NT2/D1 (cell line): ENCODE results near the gene PRKN.
A peak's percentile ranks its signal among the peaks of the same experiment; 100 is the strongest.

Experiments
- DNase-seq: peaks from one replicate; pipeline ENCODE4 v3.0.0-alpha.2; 2011; ENCODE audit warnings: low read depth, low spot score
- H3K27me3 ChIP-seq: 2 replicates; pipeline ENCODE4 v1.6.0; 2011; ENCODE audit warnings: mild to moderate bottlenecking; ENCODE audit not compliant: insufficient read length, insufficient read depth
- H3K36me3 ChIP-seq: 2 replicates; pipeline ENCODE4 v1.6.1; 2011; ENCODE audit warnings: mild to moderate bottlenecking, low read length, mixed read lengths; ENCODE audit not compliant: insufficient read depth, insufficient read length
- H3K4me1 ChIP-seq: 2 replicates; pipeline ENCODE4 v1.5.1; 2011; ENCODE audit not compliant: insufficient read depth, insufficient read length
- H3K4me3 ChIP-seq: 2 replicates; pipeline ENCODE4 v1.5.1; 2011; ENCODE audit warnings: low read depth; ENCODE audit not compliant: insufficient read length
- H3K9ac ChIP-seq: 2 replicates; pipeline ENCODE4 v1.6.0; 2011; ENCODE audit warnings: low read depth; ENCODE audit not compliant: insufficient read length
- H3K9me3 ChIP-seq: 2 replicates; pipeline ENCODE4 v1.5.1; 2011; ENCODE audit warnings: mild to moderate bottlenecking, low read length; ENCODE audit not compliant: insufficient read depth
- SUZ12 ChIP-seq: IDR thresholded peaks from 2 replicates; pipeline ENCODE4 v1.6.1; 2011; ENCODE audit not compliant: insufficient read length, insufficient read depth; ENCODE audit errors: extremely low read depth
- YY1 ChIP-seq: IDR thresholded peaks from 2 replicates; pipeline ENCODE4 v1.6.1; 2011; ENCODE audit not compliant: insufficient read length, insufficient read depth
- ZNF274 ChIP-seq: IDR thresholded peaks from 2 replicates; pipeline ENCODE4 v1.6.1; 2011; ENCODE audit warnings: mild to moderate bottlenecking, low read depth, low read length

The PRKN gene

DNA sequence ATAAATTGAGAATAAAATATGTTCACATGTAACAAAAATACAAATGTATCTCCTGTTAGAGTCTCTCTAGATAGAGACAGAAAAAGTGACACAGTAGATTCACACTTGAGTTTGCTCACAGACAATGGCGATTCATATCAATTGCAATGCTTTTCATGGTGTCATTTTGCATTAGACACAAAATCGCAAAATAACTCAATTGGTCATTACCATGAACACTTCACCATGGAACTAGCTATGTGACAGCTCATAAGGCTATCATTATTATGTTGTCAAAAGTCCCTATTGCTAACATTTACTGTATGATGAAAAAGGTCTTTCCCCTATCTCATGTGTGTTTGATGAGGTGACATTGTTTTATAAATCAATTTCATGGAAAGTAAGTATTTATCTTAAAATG is 1204.2 kb downstream of the PRKN start:
- no peak overlapping the region for H3K9ac ChIP-seq
- H3K27me3 ChIP-seq, result no peaks in the 10 kb centered on the region
- TF ChIP-seq SUZ12, result no peak

DNA sequence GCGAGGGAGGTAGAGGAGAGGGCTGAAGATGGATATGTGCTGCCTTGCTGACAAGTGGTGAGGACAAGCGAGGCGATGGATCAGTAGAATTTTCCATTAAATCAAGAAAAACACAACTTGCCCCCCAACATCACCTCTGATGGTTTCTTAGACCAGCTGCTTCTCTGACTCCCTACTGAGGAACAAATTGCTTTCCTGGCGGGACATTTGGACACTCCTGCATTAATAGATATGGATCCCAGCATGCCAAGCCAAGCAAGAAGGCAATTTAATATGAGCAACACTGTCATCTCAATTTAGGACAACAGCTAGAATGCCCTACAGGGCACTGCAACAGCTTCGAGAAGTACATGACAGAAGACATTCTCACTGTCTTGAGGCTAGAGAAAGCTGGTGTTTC is 1205.3 kb downstream of the PRKN start:
- Histone ChIP-seq H3K4me3 (no peak overlapping the region), H3K9ac (no peak overlapping the region), H3K4me1 (no peaks in the 10 kb centered on the region), H3K27me3 (no peaks in the 10 kb centered on the region), H3K36me3 (no peaks in the 10 kb centered on the region), H3K9me3 (no peaks in the 10 kb centered on the region)
- DNase-seq, result no peak
- no peak for TF ChIP-seq YY1
- TF ChIP-seq SUZ12, result no peak
- no peak for TF ChIP-seq ZNF274

More for the DNA sequence above, 1204.2 kb downstream of the PRKN start:
- Histone ChIP-seq H3K36me3 (no peaks in the 10 kb centered on the region), H3K4me3 (no peak overlapping the region), H3K9me3 (no peaks in the 10 kb centered on the region), H3K4me1 (no peaks in the 10 kb centered on the region)
- no peak for DNase-seq

DNA sequence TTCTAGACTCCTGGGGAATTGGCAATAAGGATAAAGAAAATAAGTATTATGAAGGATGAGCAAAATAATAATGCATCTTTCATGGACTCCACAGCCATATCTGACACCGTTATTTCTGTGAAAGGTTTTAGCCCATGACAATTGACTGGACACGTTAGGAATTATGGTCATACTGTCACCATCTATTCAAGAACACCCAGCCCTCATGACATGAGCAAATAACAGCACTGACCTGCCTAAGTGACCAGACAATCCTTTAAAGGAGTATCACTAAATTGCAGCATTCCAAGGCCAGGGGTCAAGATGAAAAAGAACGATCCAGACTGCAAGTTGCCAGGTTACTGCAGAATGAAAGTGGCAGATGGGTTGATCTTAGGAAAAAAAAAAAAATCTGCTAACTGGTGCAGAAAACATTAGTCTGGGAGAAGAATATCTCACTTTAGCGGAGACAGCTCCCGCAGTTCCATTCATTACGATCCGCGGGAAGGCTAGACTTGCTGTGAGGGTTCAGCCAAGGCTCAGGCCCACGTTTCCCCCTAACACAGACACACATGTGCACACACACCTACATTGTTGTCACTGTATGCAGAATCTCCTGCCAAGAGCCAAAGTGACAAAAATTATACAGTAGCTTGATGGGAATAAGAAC is 1216.0 kb downstream of the PRKN start:
- no peaks in the 10 kb centered on the region for H3K36me3 ChIP-seq
- no peak for TF ChIP-seq ZNF274
- TF ChIP-seq SUZ12, result no peak
- TF ChIP-seq YY1, result no peak
- H3K4me1 ChIP-seq, result no peaks in the 10 kb centered on the region
- no peak overlapping the region for H3K4me3 ChIP-seq
- no peaks in the 10 kb centered on the region for H3K9me3 ChIP-seq
- DNase-seq, result no peak
- H3K27me3 ChIP-seq, result no peaks in the 10 kb centered on the region
- H3K9ac ChIP-seq, result no peak overlapping the region

DNA sequence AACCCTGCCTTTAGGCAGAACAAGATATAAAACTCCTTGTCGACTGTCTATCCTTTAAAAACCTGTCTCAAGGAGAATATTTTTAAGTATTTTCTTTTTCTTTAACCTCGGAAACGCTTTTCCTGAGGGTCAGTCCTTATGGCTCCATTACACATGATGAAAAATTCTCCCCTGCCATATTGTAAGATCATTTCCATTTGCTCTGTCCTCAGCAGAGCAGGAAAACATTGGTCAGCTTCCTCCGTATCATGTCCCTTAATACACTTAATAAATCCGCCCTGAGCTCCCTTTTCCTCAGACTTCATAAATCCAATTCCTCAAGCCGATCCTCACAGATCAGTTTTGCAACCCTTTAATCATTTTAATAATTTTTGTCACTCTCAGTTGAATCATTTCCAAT is 1219.2 kb downstream of the PRKN start:
- Histone ChIP-seq H3K36me3 (no peaks in the 10 kb centered on the region), H3K4me3 (no peak overlapping the region), H3K27me3 (no peaks in the 10 kb centered on the region), H3K9me3 (no peaks in the 10 kb centered on the region), H3K4me1 (no peaks in the 10 kb centered on the region), H3K9ac (no peak overlapping the region)
- no peak for TF ChIP-seq ZNF274
- DNase-seq, result no peak

- Histone ChIP-seq H3K36me3 (no peaks in the 10 kb centered on the region), H3K4me3 (no peak overlapping the region), H3K9ac (no peak overlapping the region), H3K9me3 (no peaks in the 10 kb centered on the region), H3K4me1 (no peaks in the 10 kb centered on the region), H3K27me3 (no peaks in the 10 kb centered on the region)
- TF ChIP-seq ZNF274 (no peak), YY1 (no peak), SUZ12 (no peak)
- no peak for DNase-seq
Measured at GRCh38 chr6:161507375-161507774, 1220.2 kb downstream of the PRKN start.

DNA sequence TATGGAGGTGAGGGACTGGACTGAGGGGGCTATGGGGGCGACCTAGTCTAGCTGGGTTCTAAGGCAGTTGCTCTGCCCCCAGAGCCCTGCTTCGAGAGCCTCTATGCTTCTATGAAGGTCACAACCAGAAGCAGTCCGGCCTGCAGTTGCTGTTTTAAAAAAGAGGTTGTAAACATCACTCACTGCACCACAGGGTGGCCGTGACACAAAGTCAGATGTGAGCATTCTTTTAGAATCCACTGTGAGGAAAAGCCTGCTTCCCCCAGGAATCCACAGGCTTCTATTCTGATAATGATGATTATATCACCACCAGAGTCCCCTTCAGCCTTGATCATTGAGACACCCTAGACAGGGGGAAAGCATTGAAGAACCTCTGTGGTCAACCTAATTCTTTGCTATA is 1224.0 kb downstream of the PRKN start:
- no peak overlapping the region for H3K4me3 ChIP-seq
- H3K4me1 ChIP-seq, result no peaks in the 10 kb centered on the region
- H3K9me3 ChIP-seq, result no peaks in the 10 kb centered on the region
- DNase-seq, result no peak
- H3K9ac ChIP-seq, result no peak overlapping the region
- no peak for TF ChIP-seq SUZ12
- TF ChIP-seq ZNF274, result no peak
- no peak for TF ChIP-seq YY1
- H3K36me3 ChIP-seq, result no peaks in the 10 kb centered on the region
- H3K27me3 ChIP-seq, result no peaks in the 10 kb centered on the region

- no peak for DNase-seq
- Histone ChIP-seq H3K36me3 (no peaks in the 10 kb centered on the region), H3K9me3 (no peaks in the 10 kb centered on the region), H3K27me3 (no peaks in the 10 kb centered on the region), H3K4me3 (no peak overlapping the region), H3K9ac (no peak overlapping the region), H3K4me1 (no peaks in the 10 kb centered on the region)
- TF ChIP-seq YY1 (no peak), ZNF274 (no peak), SUZ12 (no peak)
Measured at GRCh38 chr6:161498881-161499280, 1228.7 kb downstream of the PRKN start.

GRCh38 chr6:161498359-161498758 is 1229.2 kb downstream of the PRKN start:
- Histone ChIP-seq H3K4me1 (no peaks in the 10 kb centered on the region), H3K9me3 (no peaks in the 10 kb centered on the region), H3K9ac (no peak overlapping the region), H3K36me3 (no peaks in the 10 kb centered on the region), H3K4me3 (no peak overlapping the region), H3K27me3 (no peaks in the 10 kb centered on the region)
- peak; percentile 43 for DNase-seq
- TF ChIP-seq YY1 (no peak), SUZ12 (no peak), ZNF274 (no peak)
